ENCODE measurements around the gene RPL9.

DNA sequence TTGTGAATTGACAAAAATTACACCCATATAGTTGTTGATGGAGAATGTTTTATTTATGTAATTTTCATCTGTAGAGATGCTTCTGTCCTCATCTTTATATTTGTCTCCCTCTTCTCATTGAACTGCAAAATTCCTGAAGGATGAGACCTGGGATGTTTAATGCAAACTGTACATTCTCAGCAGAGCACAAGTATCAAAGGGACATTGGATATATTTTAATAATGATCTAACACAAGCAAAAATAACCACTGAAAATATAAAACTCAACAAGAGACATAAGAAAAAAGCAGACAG lies 40.0 kb upstream of the RPL9 start:
- TF ChIP-seq EZH2 (IDR thresholded peaks at IDR 0.05) (no peak), SP1 (IDR thresholded peaks at IDR 0.05; ENCODE audit: low read depth) (no peak), POLR2A (IDR thresholded peaks at IDR 0.05; ENCODE audit: borderline replicate concordance, extremely low read depth, insufficient read depth, insufficient read length) (no peak), CBX3 (IDR thresholded peaks at IDR 0.05; ENCODE audit: low read depth) (no peak), YY1 (IDR thresholded peaks at IDR 0.05; ENCODE audit: extremely low read depth, insufficient replicate concordance, low read depth, low read length) (no peak), ZNF274 (IDR thresholded peaks at IDR 0.05; ENCODE audit: low read depth, low read length) (no peak), SIN3A (IDR thresholded peaks at IDR 0.05; ENCODE audit: low read depth) (no peak), POLR2AphosphoS5 (IDR thresholded peaks at IDR 0.05; ENCODE audit: low read depth, low read length) (no peak), TCF7L2 (IDR thresholded peaks at IDR 0.05; ENCODE audit: borderline replicate concordance, extremely low read depth, insufficient read depth, insufficient read length) (no peak), CEBPB (IDR thresholded peaks at IDR 0.05; ENCODE audit: low read depth) (no peak)
- TF ChIP-seq, protein P1, sequence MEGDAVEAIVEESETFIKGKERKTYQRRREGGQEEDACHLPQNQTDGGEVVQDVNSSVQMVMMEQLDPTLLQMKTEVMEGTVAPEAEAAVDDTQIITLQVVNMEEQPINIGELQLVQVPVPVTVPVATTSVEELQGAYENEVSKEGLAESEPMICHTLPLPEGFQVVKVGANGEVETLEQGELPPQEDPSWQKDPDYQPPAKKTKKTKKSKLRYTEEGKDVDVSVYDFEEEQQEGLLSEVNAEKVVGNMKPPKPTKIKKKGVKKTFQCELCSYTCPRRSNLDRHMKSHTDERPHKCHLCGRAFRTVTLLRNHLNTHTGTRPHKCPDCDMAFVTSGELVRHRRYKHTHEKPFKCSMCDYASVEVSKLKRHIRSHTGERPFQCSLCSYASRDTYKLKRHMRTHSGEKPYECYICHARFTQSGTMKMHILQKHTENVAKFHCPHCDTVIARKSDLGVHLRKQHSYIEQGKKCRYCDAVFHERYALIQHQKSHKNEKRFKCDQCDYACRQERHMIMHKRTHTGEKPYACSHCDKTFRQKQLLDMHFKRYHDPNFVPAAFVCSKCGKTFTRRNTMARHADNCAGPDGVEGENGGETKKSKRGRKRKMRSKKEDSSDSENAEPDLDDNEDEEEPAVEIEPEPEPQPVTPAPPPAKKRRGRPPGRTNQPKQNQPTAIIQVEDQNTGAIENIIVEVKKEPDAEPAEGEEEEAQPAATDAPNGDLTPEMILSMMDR (IDR thresholded peaks at IDR 0.05 in 2 of 3, conservative IDR thresholded peaks at IDR 0.05 in 1 of 3; ENCODE audit: borderline replicate concordance in 1 of 3, insufficient read depth in 1 of 3, low read depth in 2 of 3, low read length in 2 of 3): no peak
- TF ChIP-seq, protein P2, sequence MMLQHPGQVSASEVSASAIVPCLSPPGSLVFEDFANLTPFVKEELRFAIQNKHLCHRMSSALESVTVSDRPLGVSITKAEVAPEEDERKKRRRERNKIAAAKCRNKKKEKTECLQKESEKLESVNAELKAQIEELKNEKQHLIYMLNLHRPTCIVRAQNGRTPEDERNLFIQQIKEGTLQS (IDR thresholded peaks at IDR 0.05): no peak

Measured in HCT116 (cell line).